Measurements from ENCODE around the gene TEX14.

Gene TEX14, protein sequence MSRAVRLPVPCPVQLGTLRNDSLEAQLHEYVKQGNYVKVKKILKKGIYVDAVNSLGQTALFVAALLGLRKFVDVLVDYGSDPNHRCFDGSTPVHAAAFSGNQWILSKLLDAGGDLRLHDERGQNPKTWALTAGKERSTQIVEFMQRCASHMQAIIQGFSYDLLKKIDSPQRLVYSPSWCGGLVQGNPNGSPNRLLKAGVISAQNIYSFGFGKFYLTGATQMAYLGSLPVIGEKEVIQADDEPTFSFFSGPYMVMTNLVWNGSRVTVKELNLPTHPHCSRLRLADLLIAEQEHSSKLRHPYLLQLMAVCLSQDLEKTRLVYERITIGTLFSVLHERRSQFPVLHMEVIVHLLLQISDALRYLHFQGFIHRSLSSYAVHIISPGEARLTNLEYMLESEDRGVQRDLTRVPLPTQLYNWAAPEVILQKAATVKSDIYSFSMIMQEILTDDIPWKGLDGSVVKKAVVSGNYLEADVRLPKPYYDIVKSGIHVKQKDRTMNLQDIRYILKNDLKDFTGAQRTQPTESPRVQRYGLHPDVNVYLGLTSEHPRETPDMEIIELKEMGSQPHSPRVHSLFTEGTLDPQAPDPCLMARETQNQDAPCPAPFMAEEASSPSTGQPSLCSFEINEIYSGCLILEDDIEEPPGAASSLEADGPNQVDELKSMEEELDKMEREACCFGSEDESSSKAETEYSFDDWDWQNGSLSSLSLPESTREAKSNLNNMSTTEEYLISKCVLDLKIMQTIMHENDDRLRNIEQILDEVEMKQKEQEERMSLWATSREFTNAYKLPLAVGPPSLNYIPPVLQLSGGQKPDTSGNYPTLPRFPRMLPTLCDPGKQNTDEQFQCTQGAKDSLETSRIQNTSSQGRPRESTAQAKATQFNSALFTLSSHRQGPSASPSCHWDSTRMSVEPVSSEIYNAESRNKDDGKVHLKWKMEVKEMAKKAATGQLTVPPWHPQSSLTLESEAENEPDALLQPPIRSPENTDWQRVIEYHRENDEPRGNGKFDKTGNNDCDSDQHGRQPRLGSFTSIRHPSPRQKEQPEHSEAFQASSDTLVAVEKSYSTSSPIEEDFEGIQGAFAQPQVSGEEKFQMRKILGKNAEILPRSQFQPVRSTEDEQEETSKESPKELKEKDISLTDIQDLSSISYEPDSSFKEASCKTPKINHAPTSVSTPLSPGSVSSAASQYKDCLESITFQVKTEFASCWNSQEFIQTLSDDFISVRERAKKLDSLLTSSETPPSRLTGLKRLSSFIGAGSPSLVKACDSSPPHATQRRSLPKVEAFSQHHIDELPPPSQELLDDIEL (N-terminal part only)

DNA sequence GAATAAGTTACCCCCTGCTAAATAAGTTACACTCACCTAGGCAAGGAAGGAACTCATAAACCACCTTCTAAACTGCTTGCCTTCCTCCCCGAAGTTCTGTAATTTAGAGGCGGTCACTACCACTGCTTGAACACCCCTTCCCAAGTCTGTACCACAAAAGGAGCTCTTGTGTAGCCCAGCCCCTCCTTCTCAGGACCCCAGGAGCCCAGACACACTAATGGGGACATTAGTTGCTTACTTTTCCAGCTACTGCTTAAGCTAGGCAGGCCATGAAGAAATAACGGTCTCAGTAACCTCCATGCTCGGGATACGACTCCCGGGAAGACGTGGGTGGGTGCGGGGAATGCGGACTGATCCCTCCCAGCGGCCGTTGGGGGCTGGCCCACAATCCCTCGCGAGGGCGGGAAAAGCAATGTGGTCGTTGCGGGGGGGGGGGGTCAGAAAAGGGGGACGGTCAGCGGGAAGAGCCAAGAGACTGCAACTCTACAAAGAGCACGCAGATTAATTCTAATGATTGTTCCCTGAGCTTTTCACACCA lies at the start of gene TEX14:
Gene TEX14 (minus strand): TSS at position 345 of the 538 bp plus-strand sequence. CDS start 40,044 bp downstream, outside the sequence.
- in situ Hi-C loops (cut with MboI; ENCODE audit: low sequenced_read_pairs): no loop called here

DNA sequence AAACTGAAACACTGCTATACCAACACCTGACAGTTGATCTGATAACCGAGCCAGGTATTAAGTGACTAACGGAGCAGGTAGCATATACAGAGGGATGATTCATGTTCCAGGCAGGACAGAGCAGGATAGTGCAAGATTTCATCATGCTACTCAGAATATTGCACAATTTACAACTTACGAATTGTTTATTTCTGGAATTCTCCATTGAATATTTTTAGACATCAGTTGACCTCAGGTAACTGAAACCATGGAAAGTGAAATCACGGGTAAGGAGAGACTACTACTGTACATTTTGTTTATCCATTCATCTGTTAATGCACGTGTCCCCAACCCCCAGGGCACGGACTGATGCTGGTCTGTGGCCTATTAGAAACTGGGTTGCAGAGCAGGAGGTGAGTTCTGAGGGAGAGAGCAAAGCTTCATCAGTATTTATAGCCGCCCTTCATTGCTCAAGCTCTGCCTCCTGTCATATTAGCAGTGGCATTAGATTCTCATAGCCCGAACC lies 49.3 kb upstream of the TEX14 start:
- in situ Hi-C loops (cut with MboI; ENCODE audit: low sequenced_read_pairs): no loop called here

DNA sequence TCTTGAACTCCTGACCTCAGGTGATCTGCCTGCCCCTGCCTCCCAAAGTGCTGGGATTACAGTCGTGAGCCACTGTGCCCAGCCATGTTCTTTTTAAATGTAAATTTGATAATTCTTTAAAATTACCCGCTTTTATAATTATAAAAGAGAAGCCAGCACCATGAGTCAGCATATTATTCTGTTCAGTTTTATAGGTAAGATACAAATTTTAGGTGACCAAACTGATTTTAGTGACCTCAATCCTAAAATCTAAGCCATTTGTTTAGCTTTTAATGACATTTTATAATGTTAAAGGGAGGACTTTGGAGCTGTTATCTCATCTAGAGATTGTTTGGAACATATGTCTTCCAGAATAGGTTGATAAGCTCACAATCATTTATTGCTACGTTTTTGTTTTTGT lies 43.0 kb upstream of the TEX14 start:
- in situ Hi-C loops (cut with MboI; ENCODE audit: low sequenced_read_pairs): no loop called here

DNA sequence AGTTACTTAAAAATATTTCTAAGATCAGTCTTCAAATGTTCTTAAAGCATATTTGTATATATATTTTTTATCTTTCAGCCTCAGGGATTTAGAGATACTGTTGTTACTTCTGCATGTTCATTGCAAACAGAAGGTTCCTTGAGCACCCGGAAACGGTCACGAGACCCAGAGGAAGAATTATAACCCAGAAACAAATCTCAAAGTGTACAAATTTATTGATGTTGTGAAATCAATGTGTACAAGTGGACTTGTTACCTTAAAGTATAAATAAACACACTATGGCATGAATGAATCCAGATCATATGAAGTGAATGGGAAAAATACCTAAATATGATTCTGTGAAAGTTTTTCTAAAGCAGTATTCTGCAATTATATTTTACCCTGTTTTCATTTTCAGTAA lies 42.2 kb upstream of the TEX14 start:
- in situ Hi-C loops (cut with MboI; ENCODE audit: low sequenced_read_pairs): no loop called here

DNA sequence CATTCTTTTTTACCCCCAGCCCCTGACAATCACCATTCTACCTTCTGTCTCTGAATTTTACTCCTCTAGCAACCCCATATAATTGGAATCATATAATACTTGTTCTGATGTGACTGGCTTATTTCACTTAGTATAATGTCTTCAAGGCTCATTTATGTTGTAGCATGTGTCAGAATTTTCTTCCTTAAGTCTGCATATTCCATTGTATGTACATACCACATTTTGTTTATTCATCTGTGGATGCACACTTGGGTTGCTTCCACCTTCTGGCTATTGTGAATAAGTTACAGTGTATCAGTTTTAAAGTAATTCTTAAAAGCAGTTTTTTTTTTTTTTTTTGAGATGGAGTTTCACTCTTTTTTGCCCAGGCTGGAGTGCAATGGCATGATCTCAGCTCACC lies 39.1 kb upstream of the TEX14 start:
- in situ Hi-C loops (cut with MboI; ENCODE audit: low sequenced_read_pairs): no loop called here

DNA sequence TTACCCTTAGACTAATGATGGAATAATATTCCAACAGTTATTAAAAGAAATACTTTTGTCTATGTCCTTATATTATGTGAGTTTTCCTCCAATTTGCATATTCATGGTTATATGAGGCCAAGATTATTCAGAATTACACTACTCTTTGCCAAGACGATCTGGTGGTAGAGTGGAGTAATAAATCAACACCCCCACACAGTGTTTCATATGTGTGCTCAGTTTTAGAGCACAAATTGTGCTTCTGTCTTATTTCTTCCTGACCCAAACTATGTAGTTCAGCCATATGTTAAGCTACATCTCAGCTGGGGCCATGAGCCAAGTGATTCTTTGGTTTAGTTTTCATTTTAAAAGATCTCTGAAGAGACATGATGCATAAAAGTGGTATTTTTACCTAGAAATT lies 37.0 kb upstream of the TEX14 start:
- in situ Hi-C loops (cut with MboI; ENCODE audit: low sequenced_read_pairs): no loop called here

DNA sequence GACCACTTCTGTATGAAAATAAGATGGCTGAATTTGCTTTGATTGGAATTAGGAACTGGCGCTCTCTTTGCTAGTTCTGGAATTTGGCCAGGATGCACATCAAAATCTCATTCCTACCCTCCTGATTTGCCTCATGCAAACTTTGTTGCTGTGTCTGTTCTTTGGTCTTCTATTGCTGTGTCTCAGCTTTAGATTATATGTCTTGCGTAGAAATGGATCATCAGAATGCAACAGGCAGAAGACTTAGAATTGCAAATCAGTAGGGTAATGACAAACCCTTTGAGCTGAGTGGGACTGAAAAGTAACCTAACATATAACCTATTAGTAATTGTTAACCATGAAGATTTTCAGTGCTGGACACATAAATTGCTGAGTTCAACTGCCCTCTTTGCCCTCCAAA lies 30.9 kb upstream of the TEX14 start:
- in situ Hi-C loops (cut with MboI; ENCODE audit: low sequenced_read_pairs): no loop called here

DNA sequence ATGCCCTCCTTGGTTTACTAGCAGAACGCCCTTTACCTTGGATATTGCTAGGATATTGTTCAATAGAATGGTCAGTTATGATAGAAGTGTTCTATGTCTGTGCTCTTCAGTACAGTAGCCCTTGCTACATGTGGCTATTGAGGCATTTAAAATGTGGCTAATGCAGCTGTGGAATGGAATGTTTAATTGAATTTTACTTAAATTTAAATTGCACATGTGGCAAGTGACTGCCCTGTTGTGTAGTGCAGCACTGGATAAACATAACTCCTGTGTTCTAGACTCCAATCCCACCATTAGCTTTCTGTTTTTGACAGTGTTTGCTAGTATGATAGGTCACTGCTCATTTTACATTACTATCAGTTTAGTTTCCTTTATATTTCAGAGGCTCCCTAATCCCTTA lies 30.4 kb upstream of the TEX14 start:
- in situ Hi-C loops (cut with MboI; ENCODE audit: low sequenced_read_pairs): no loop called here

DNA sequence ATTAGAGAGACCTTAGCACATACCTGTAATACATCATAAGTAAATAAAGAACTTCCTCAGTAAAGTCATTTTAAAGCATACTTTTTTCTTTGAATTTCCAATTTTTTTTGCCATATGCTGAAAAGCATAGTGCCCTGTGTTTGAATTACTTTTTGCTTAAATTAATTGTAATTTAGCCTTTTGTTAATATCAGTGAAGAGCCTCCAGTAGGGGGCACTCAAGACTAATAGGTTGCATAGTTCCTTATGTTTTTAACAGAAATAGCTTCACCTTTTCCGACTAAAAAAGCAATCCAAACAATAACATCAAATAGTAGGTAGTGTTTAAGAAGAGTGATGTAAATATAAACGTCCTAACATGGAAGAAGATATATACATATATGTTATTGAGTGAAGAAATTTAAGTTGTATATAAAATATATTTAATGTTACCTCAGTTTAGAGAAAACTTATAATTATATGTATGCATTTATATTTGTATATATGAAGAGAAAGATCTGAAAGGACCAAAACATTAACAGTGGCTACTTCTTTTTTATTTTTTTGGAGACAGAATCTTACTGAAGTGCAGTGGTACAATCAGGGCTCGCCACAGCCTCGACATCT lies 19.2 kb upstream of the TEX14 start:
- in situ Hi-C loops (cut with MboI; ENCODE audit: low sequenced_read_pairs): loop anchor here (10.0 kb wide), 1 partner anchor 294 kb away; no protein-coding TSS in a partner anchor

DNA sequence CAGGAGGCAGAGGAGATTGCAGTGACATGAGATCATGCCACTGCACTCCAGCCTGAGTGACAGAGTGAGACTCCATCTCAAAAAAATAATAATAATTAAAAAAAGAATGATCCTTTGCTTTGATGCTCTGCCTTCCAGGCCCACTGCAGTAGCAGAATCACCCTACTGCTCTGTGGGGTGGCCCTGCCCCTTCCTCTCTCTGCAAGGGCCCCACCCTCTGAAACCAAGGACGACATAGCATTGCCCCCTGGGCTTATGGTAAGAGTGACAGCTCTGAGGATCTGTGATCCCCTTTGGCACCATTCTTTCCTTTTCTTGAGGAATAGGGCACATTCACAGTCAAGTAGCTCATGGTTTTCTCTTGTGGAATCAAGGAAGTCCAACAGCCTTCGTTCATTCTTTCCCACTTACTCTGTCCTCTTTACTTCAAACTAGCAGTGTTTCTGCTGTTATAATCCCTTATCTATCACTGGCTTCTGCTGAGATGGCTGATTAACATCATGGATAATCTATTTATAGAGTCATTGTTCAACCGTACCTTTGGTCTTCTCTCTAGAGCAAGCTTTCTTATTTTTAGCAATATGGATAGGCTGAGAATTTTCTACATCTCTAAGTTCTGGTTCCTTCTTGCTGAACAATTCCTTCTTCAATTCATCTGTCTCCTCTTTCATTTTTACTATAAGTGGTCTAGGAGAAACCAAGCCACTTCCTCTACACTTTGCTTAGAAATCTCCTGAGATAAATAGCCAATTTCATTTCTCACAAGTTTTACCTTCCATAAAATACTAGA lies 14.7 kb upstream of the TEX14 start:
- in situ Hi-C loops (cut with MboI; ENCODE audit: low sequenced_read_pairs): no loop called here

DNA sequence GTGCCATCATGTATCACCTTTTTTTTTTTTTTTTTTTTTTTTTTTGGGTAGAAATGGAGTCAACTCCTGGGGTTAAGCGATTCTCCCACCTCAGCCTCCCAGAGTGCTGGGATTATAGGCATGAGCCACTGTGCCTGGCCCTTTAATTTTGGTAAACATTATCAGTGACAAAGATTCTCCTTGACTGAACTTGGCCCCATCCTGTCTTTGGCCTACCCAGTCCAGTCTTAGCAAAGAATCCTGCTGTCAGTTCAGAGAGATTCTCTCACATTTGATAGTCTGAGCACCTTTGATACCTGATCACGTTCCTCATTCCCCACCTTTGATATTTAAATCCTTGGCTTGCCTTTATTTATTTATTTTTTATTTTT lies 12.1 kb upstream of the TEX14 start:
- in situ Hi-C loops (cut with MboI; ENCODE audit: low sequenced_read_pairs): no loop called here

DNA sequence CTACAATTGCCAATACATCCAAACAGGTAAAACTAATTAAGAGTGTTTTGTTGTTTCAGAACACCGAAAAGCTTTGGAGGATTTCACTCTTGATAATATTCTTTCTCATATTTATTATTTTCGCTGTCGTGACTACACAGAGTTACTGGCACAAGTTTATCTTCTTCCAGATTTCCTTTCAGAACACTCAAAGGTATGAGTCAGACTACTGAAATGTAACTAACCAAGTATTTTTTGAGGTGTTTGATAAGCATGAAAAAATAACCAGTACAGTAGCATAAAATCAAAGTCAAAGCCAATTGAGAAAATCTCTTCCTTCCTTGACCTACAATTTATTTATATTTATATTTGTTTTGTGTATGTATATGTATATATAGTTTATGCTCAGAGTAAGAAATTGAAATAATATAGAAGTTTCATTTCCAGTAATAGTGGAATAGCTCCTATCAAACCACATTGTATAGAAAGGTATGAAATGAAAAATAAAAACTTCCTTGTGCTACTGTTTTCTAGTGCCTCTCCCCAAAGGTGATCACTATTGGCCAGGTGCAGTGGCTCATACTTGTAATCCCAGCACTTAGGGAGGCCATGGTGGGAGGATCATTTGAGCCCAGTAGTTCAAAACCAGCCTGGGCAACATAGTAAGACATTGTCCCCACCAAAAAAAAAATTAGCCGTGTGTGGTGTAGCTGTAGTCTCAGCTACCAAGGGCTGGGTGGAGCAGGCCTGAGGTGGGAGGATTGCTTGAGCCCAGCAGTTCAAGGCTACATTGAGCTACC lies 11.5 kb upstream of the TEX14 start:
- in situ Hi-C loops (cut with MboI; ENCODE audit: low sequenced_read_pairs): no loop called here

DNA sequence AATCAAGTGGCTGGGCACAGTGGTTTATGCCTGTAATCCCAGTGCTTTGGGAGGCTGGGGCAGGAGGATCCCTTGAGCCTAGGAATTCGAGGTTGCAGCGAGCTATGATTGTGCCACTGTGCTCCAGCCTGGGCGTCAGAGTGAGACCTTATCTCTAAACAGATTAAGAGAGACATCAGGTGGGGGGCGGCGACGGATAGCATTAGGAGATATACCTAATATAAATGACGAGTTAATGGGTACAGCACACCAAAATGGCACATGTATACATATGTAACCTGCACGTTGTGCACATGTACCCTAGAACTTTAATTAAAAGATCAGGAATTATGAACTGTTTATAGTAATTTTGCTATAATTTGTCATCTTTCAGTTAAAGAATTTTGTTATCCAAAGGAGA lies 10.9 kb upstream of the TEX14 start:
- in situ Hi-C loops (cut with MboI; ENCODE audit: low sequenced_read_pairs): no loop called here

DNA sequence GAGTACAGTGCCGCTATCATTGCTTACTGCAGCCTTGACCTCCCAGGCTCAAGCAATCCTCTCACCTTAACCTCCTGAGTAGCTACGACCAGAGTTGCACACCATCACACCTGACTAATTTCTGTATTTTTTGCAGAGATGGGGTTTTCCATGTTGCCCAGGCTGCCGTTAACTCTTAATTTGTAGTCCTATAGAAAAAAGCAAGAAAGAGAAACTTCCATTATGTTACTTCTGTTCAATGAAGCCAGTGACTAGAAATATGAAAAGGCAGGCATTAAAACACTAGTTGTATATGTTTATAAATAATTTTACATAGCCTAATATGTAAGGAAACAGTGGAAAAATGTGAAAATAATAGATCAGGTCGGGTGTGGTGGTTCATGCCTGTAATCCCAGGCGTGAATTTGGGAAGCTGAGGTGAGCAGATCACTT lies 10.2 kb upstream of the TEX14 start:
- in situ Hi-C loops (cut with MboI; ENCODE audit: low sequenced_read_pairs): no loop called here

DNA sequence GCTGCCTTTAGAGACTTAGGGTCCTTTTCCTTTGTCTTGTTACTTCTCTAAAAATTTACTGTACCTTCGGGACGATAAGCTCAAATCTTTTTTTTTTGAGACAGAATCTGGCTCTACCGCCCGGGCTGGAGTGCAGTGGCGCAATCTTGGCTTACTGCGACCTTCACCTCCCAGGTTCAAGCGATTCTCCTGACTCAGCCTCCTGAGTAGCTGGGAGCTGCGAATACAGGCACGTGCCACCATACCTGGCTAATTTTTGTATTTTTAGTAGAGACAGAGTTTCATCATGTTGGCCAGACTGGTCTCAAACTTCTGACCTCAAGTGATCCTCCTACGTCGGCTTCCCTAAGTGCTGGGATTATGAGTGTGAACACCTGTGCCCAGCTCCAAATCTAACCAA lies 7.9 kb upstream of the TEX14 start:
- in situ Hi-C loops (cut with MboI; ENCODE audit: low sequenced_read_pairs): no loop called here

DNA sequence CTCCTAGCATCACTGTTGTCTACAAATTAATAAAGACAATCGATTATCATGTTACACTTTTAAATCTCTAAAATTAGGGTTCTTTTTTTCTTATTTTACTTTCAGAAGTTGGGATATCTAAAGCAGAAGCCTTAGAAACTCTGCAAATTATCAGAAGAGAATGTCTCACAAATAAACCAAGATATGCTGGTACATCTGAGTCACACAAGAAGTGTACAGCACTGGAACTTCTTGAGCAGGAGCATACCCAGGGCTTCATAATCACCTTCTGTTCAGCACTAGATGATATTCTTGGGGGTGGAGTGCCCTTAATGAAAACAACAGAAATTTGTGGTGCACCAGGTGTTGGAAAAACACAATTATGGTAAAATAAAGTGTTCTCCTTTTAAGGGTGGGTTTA lies 3.0 kb upstream of the TEX14 start:
- in situ Hi-C loops (cut with MboI; ENCODE audit: low sequenced_read_pairs): no loop called here

DNA sequence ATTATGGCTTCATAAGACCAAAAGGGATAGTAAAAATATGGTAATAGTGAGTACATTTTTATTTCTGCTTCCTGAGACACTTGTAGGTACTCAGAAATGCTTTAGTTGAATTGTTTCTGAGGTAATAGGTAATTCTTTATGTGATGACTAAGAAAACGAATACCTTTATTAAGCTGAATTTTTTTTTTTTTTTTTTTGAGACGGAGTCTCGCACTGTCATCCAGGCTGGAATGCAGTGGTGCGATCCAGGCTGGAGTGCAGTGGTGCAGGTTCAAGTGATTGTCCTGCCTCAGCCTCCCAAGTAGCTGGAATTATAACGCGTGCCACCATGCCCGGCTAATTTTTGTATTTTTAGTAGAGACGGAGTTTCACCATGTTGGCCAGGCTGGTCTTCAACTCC lies 2.5 kb upstream of the TEX14 start:
- in situ Hi-C loops (cut with MboI; ENCODE audit: low sequenced_read_pairs): no loop called here

DNA sequence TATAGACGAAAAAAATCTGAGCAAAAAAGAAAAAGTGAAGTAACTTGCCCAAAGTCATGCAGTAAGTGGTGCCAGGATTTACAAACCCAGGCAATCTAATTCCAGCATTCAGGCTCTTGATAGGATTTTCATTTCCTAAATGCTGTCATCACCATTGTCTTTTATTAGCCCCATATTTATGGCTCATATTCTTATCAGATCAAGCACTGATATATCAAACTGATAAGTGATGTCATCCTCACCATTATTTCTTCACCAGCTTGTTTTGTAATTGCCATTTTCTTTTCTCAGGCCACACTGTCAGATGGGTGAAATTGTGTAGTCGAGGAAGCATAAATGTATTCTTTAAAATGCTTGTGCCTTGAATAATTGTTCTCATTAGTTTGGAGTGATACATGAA lies 1.9 kb upstream of the TEX14 start:
- in situ Hi-C loops (cut with MboI; ENCODE audit: low sequenced_read_pairs): no loop called here

DNA sequence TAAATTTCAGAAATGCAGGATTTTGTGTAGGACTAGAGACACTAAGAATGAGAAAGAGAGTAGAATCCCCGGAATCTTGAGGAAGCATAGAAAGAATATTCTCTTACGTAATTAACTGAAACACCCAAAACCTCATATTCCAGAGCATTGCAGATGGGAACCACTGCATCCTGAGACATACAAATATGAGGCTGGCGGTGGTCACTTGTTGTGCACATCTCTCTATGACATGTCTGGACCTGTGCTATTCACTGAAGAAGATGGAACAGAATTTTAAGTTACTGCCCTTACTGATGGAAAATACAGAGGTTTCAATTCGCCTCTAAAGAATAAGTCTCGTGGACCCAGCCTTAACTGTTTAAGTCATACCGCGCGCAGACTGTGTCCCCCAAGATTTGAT lies 1.4 kb upstream of the TEX14 start:
- in situ Hi-C loops (cut with MboI; ENCODE audit: low sequenced_read_pairs): no loop called here

Measured in HL-60/S4 treated with phorbol 12-myristate 13-acetate at 8.2 ng/mL for 4 days and 3 days (cell line).